ENCODE data around the gene GBP1.

- no peak for TF ChIP-seq CTCF (conservative IDR thresholded peaks at IDR 0.05 in 1 of 2, IDR thresholded peaks at IDR 0.05 in 1 of 2; ENCODE audit: low read depth in 1 of 2, low read length in 2 of 2)
- no peak for TF ChIP-seq EZH2 (IDR thresholded peaks at IDR 0.05; ENCODE audit: low read length, missing control alignments)
Observed at GRCh38 chr1:89005286-89006151, 59.5 kb downstream of the GBP1 start.
